Activated T-cell treated with anti-CD3 and anti-CD28 coated beads for 48 hours (primary cell): ENCODE data around the gene C19orf67.
A peak's percentile ranks its signal among the peaks of the same experiment; 100 is the strongest.

ENCODE experiments used
- DNase-seq: peaks from one replicate; pipeline ENCODE4 v3.0.0-alpha.2; 2020; ENCODE audit warnings: low read depth

Gene C19orf67

GRCh38 chr19:14081797-14082674 is 3.5 kb downstream of the C19orf67 start:
- DNase-seq: no peak

- DNase-seq: peak; percentile 97
Observed at GRCh38 chr19:14080887-14081796, 4.4 kb downstream of the C19orf67 start.

GRCh38 chr19:14078411-14078810 is 7.2 kb downstream of the C19orf67 start:
- DNase-seq: no peak

- DNase-seq: peak; percentile 23
Observed at GRCh38 chr19:14073925-14074838, 11.4 kb downstream of the C19orf67 start.

GRCh38 chr19:14073261-14073924 is 12.2 kb downstream of the C19orf67 start:
- peak; percentile 79 for DNase-seq

GRCh38 chr19:14072535-14073260 is 12.9 kb downstream of the C19orf67 start, which contains the start of gene MISP3:
TSS of gene MISP3 (plus strand) at chr19:14072786. CDS start at chr19:14073310, 524 bp downstream.
- DNase-seq: peak; percentile 42

GRCh38 chr19:14070268-14071050 is 15.1 kb downstream of the C19orf67 start:
- DNase-seq: no peak

- no peak for DNase-seq
Observed at GRCh38 chr19:14066134-14066533, 19.4 kb downstream of the C19orf67 start.

GRCh38 chr19:14063105-14063504 is 22.5 kb downstream of the C19orf67 start:
- no peak for DNase-seq

GRCh38 chr19:14062558-14062855 is 23.1 kb downstream of the C19orf67 start:
- DNase-seq: no peak

GRCh38 chr19:14061751-14062557 is 23.6 kb downstream of the C19orf67 start, which contains the start of gene PALM3:
TSS of gene PALM3 (minus strand) at chr19:14062076. CDS start at chr19:14061980, 96 bp downstream.
- no peak for DNase-seq

GRCh38 chr19:14061081-14061749 is 24.4 kb downstream of the C19orf67 start:
- DNase-seq: no peak

- no peak for DNase-seq
Observed at GRCh38 chr19:14059652-14060155, 25.9 kb downstream of the C19orf67 start.

GRCh38 chr19:14059093-14059480 is 26.5 kb downstream of the C19orf67 start:
- peak; percentile 50 for DNase-seq

- DNase-seq: no peak
Observed at GRCh38 chr19:14058182-14059092, 27.1 kb downstream of the C19orf67 start.

- no peak for DNase-seq
Observed at GRCh38 chr19:14056741-14057356, 28.7 kb downstream of the C19orf67 start.
